Prostate gland (tissue), 2 donors: Measurements from ENCODE around the gene SERPINI2.

Experiments used
- POLR2A ChIP-seq: fragments of 450-650 bp; IDR thresholded peaks from one replicate; pipeline ENCODE4 v1.6.1; 2016; ENCODE audit warnings: antibody characterized with exemption, mild to moderate bottlenecking
- POLR2AphosphoS5 ChIP-seq: sonication (generic); formaldehyde crosslinking; IDR thresholded peaks from one replicate; pipeline ENCODE4 v1.6.1; 2017; ENCODE audit warnings: antibody characterized with exemption
- TF ChIP-seq, protein P1 (sequence below), 4 experiments: fragments of 200-600 bp in 2 of 4; fragments of 450-650 bp in 2 of 4; sonication (generic) in 2 of 4; IDR thresholded peaks; 1 replicate in 3 of 4; 2 replicates in 1 of 4; pipeline ENCODE4 v1.5.1; 2016 to 2019; ENCODE audit warnings: antibody characterized with exemption in 4 of 4, mild to moderate bottlenecking in 2 of 4, moderate library complexity in 2 of 4

DNA sequence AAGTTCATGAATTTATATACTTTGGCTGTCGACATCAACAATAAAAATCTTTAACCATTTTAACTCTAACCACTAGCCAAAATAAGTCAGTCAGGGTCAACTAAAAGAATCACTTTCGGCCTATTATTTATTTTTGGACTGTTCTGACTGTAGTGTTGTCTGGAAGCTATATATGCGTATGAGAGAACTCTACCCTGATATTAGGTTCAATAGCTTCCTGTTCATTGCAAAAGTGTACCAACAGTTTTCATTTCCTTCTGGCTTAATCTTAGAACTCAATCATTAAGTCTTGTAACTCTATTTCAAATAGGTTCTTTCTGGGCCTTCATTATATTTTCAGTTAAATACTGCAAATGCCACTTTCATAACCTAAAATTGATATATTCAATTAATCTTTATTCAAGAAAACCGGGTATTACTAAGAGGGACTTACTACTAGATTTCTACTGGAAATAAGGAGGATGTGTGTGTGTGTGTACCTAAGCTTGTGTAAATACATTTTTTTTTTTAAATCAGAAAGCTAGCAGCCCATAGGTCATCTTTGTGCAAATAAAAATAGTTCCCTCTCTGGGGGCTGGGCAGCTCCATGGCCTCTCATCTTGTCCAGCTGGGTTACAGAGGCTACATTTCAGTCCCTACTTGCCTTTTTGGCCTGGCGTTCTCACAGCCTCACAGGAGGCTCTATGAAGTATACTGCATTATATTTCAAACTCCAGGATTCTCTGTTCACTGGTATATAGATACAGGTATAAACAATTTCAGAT, 5.8 kb downstream of the SERPINI2 start:
- no peak for TF ChIP-seq POLR2A
- TF ChIP-seq, protein P1, sequence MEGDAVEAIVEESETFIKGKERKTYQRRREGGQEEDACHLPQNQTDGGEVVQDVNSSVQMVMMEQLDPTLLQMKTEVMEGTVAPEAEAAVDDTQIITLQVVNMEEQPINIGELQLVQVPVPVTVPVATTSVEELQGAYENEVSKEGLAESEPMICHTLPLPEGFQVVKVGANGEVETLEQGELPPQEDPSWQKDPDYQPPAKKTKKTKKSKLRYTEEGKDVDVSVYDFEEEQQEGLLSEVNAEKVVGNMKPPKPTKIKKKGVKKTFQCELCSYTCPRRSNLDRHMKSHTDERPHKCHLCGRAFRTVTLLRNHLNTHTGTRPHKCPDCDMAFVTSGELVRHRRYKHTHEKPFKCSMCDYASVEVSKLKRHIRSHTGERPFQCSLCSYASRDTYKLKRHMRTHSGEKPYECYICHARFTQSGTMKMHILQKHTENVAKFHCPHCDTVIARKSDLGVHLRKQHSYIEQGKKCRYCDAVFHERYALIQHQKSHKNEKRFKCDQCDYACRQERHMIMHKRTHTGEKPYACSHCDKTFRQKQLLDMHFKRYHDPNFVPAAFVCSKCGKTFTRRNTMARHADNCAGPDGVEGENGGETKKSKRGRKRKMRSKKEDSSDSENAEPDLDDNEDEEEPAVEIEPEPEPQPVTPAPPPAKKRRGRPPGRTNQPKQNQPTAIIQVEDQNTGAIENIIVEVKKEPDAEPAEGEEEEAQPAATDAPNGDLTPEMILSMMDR (IDR thresholded peaks at IDR 0.05): no peak
- no peak for TF ChIP-seq POLR2AphosphoS5
